GM23248 (cell line): Measurements from ENCODE around the gene PPDPF. TPM values are rescaled to one million over a fixed set of nuclear protein-coding genes. Genes with fewer than 3 reads are reported as not detected.

ENCODE experiments used
- DNase-seq: peaks from one replicate; pipeline ENCODE4 v3.0.0-alpha.2; 2015
- H2AFZ ChIP-seq: fragments of 200-600 bp; sonication (generic); 2 replicates; pipeline ENCODE4 v1.6.1; 2016; ENCODE audit warnings: antibody characterized with exemption
- H3F3A ChIP-seq: fragments of 200-600 bp; sonication (generic); 2 replicates; pipeline ENCODE4 v1.6.1; 2016; ENCODE audit warnings: mild to moderate bottlenecking, antibody characterized with exemption, mixed run types; ENCODE audit not compliant: insufficient read depth
- H3K27ac ChIP-seq: fragments of 200-600 bp; sonication (generic); 2 replicates; pipeline ENCODE4 v1.5.1; 2016; ENCODE audit warnings: mild to moderate bottlenecking
- H3K27me3 ChIP-seq: fragments of 200-600 bp; sonication (generic); replicated peaks from 2 replicates; pipeline ENCODE4 v1.6.1; 2016; ENCODE audit warnings: mild to moderate bottlenecking; ENCODE audit not compliant: insufficient read depth
- H3K36me3 ChIP-seq: fragments of 200-600 bp; sonication (generic); 2 replicates; pipeline ENCODE4 v1.6.1; 2016; ENCODE audit warnings: low read depth, mild to moderate bottlenecking
- H3K4me1 ChIP-seq: fragments of 200-600 bp; sonication (generic); 2 replicates; pipeline ENCODE4 v1.6.1; 2016; ENCODE audit warnings: mild to moderate bottlenecking; ENCODE audit not compliant: insufficient read depth
- H3K4me2 ChIP-seq: fragments of 200-600 bp; sonication (generic); one replicate; pipeline ENCODE4 v1.6.1; 2016; ENCODE audit warnings: mild to moderate bottlenecking; ENCODE audit not compliant: unreplicated experiment
- H3K4me3 ChIP-seq: fragments of 200-600 bp; sonication (generic); 2 replicates; pipeline ENCODE4 v1.5.1; 2016; ENCODE audit warnings: mild to moderate bottlenecking
- H3K79me2 ChIP-seq: fragments of 200-600 bp; sonication (generic); 2 replicates; pipeline ENCODE4 v1.6.1; 2016; ENCODE audit warnings: mild to moderate bottlenecking; ENCODE audit not compliant: insufficient read depth
- H3K9ac ChIP-seq: fragments of 200-600 bp; sonication (generic); 2 replicates; pipeline ENCODE4 v1.6.1; 2016; ENCODE audit warnings: mild to moderate bottlenecking
- H3K9me2 ChIP-seq: fragments of 200-600 bp; sonication (generic); 2 replicates; pipeline ENCODE4 v1.6.1; 2016; ENCODE audit warnings: mixed run types, mild to moderate bottlenecking, moderate library complexity; ENCODE audit not compliant: insufficient read depth
- H3K9me3 ChIP-seq: fragments of 200-600 bp; sonication (generic); one replicate; pipeline ENCODE4 v1.6.1; 2017; ENCODE audit warnings: low read depth
- H4K20me1 ChIP-seq: fragments of 200-600 bp; sonication (generic); 2 replicates; pipeline ENCODE4 v1.6.0; 2016; ENCODE audit not compliant: insufficient read depth
- EZH2 ChIP-seq: fragments of 200-600 bp; sonication (generic); IDR thresholded peaks from 2 replicates; pipeline ENCODE4 v1.6.1; 2018; ENCODE audit warnings: antibody characterized with exemption, mild to moderate bottlenecking; ENCODE audit not compliant: insufficient read depth, poor library complexity, severe bottlenecking
- EZH2phosphoT487 ChIP-seq: fragments of 200-600 bp; sonication (generic); IDR thresholded peaks from 2 replicates; pipeline ENCODE4 v1.6.1; 2018; ENCODE audit warnings: antibody characterized with exemption, moderate library complexity, mild to moderate bottlenecking, low read depth; ENCODE audit not compliant: insufficient read depth
- WGBS, 2 experiments: methylation state at CpG; one replicate each; pipeline ENCODE4 v1.1.6; 2015 to 2017; ENCODE audit warnings: low lambda C conversion rate in 2 of 2, low coverage in 1 of 2; ENCODE audit errors: missing lambda C conversion rate in 2 of 2; 5-methylcytosine and 5-hydroxymethylcytosine counted together
- in situ Hi-C: fragments of 300-500 bp; cut with MboI; formaldehyde crosslinking; loops from 2 replicates; pipeline ENCODE4 v1.15.0; 2020
- polyA plus RNA-seq: library from polyadenylated mRNA; unstranded; fragments of >200 nt; fragmentation: Nextera tagmentation; extraction: Ambion mirVana; gene quantifications from 2 replicates; pipeline ENCODE4 v1.2.1, GENCODE V29; 2016
- total RNA-seq: library from RNA; depleted of rRNA; stranded (reverse); fragments of >200 nt; shearing (Covaris generic); gene quantifications from 2 replicates; pipeline ENCODE4 v1.2.3, GENCODE V29; 2014

PPDPF gene
- total and polyA plus RNA-seq, 2 experiments from 2014 or later = 170 to 236 TPM

- Histone ChIP-seq H3K27me3 (peaks cover 10% of the 10 kb centered on the region; the same call in 1 of the 2 replicates), H3K36me3 (no peaks in the 10 kb centered on the region), H4K20me1 (no peaks in the 10 kb centered on the region), H3K27ac (no peak overlapping the region), H3K9ac (no peak overlapping the region), H2AFZ (no peak overlapping the region), H3K79me2 (no peaks in the 10 kb centered on the region), H3K4me3 (no peak overlapping the region), H3F3A (no peaks in the 10 kb centered on the region), H3K4me1 (no peaks in the 10 kb centered on the region), H3K9me3 (no peaks in the 10 kb centered on the region), H3K9me2 (no peaks in the 10 kb centered on the region), H3K4me2 (no peak overlapping the region)
- 77 to 80% methylated on average over 9 of the region's 9 CpGs for WGBS, 2 experiments
- no peak for DNase-seq
- TF ChIP-seq EZH2phosphoT487 = no peak
- no peak for TF ChIP-seq EZH2
- in situ Hi-C loops = no loop called here
These were observed 15.9 kb upstream of the PPDPF start for GRCh38 chr20:63504642-63505041.

GRCh38 chr20:63505281-63505680 is 15.3 kb upstream of the PPDPF start:
- Histone ChIP-seq H4K20me1 (no peaks in the 10 kb centered on the region), H3K36me3 (no peaks in the 10 kb centered on the region), H3K4me2 (no peak overlapping the region), H3F3A (no peaks in the 10 kb centered on the region), H3K9ac (no peak overlapping the region), H3K9me3 (no peaks in the 10 kb centered on the region), H3K27me3 (peaks cover 9% of the 10 kb centered on the region; the same call in 1 of the 2 replicates), H2AFZ (no peak overlapping the region), H3K4me1 (no peaks in the 10 kb centered on the region), H3K9me2 (no peaks in the 10 kb centered on the region), H3K4me3 (no peak overlapping the region), H3K27ac (no peak overlapping the region), H3K79me2 (no peaks in the 10 kb centered on the region)
- no peak for TF ChIP-seq EZH2
- no peak for TF ChIP-seq EZH2phosphoT487
- no peak for DNase-seq
- in situ Hi-C loops = no loop called here
- WGBS, 2 experiments = 57 to 59% methylated on average over 8 of the region's 8 CpGs

GRCh38 chr20:63505723-63506122 is 14.8 kb upstream of the PPDPF start:
- no peak overlapping the region for H2AFZ ChIP-seq
- 63 to 69% methylated on average over 12 of the region's 12 CpGs for WGBS, 2 experiments
- H3K4me1 ChIP-seq = no peaks in the 10 kb centered on the region
- H3K4me3 ChIP-seq = no peak overlapping the region
- H3K9me3 ChIP-seq = no peaks in the 10 kb centered on the region
- H3K27me3 ChIP-seq = peaks cover 9% of the 10 kb centered on the region; the same call in 1 of the 2 replicates
- H3K4me2 ChIP-seq = no peak overlapping the region
- H3F3A ChIP-seq = no peaks in the 10 kb centered on the region
- TF ChIP-seq EZH2phosphoT487 (no peak), EZH2 (no peak)
- no peaks in the 10 kb centered on the region for H4K20me1 ChIP-seq
- no peaks in the 10 kb centered on the region for H3K79me2 ChIP-seq
- H3K36me3 ChIP-seq = no peaks in the 10 kb centered on the region
- in situ Hi-C loops = no loop called here
- no peak overlapping the region for H3K27ac ChIP-seq
- DNase-seq = no peak
- H3K9me2 ChIP-seq = no peaks in the 10 kb centered on the region
- no peak overlapping the region for H3K9ac ChIP-seq

GRCh38 chr20:63507083-63507743 is 13.4 kb upstream of the PPDPF start:
- no peak overlapping the region for H3K9ac ChIP-seq
- WGBS, 2 experiments = 79 to 84% methylated on average over 24 to 28 of the region's 30 CpGs
- H3K4me1 ChIP-seq = no peaks in the 10 kb centered on the region
- H4K20me1 ChIP-seq = no peaks in the 10 kb centered on the region
- no peaks in the 10 kb centered on the region for H3K36me3 ChIP-seq
- H3K27ac ChIP-seq = no peak overlapping the region
- H3F3A ChIP-seq = no peaks in the 10 kb centered on the region
- DNase-seq = no peak
- no peak overlapping the region for H2AFZ ChIP-seq
- H3K79me2 ChIP-seq = no peaks in the 10 kb centered on the region
- H3K4me2 ChIP-seq = no peak overlapping the region
- no peaks in the 10 kb centered on the region for H3K9me3 ChIP-seq
- H3K9me2 ChIP-seq = no peaks in the 10 kb centered on the region
- in situ Hi-C loops = no loop called here
- TF ChIP-seq EZH2 (no peak), EZH2phosphoT487 (no peak)
- H3K27me3 ChIP-seq = peaks cover 9% of the 10 kb centered on the region; the same call in 1 of the 2 replicates
- no peak overlapping the region for H3K4me3 ChIP-seq
